ENCODE measurements around the gene SCN9A.

SCN9A gene

GRCh38 chr2:166163775-166164174 lies 212.0 kb downstream of the SCN9A start:
- Histone ChIP-seq H3K27me3 (ENCODE audit: insufficient read depth, low read length) (no peaks in the 10 kb centered on the region), H3K36me3 (ENCODE audit: insufficient read depth, low read length) (no peaks in the 10 kb centered on the region), H2AFZ (ENCODE audit: low read depth, low read length) (no peak overlapping the region), H3K4me3 (ENCODE audit: low read length) (no peak overlapping the region), H3K9me3 (ENCODE audit: low read length) (no peaks in the 10 kb centered on the region), H3K4me1 (ENCODE audit: insufficient read depth, low read length) (peaks cover 5% of the 10 kb centered on the region)

- H3K36me3 ChIP-seq (ENCODE audit: insufficient read depth, low read length): no peaks in the 10 kb centered on the region
- H2AFZ ChIP-seq (ENCODE audit: low read depth, low read length): no peak overlapping the region
- H3K4me3 ChIP-seq (ENCODE audit: low read length): no peak overlapping the region
- H3K9me3 ChIP-seq (ENCODE audit: low read length): no peaks in the 10 kb centered on the region
- no peaks in the 10 kb centered on the region for H3K4me1 ChIP-seq (ENCODE audit: insufficient read depth, low read length)
- no peaks in the 10 kb centered on the region for H3K27me3 ChIP-seq (ENCODE audit: insufficient read depth, low read length)
These were observed 217.2 kb downstream of the SCN9A start for GRCh38 chr2:166158546-166158945.

GRCh38 chr2:166157578-166157977 lies 218.2 kb downstream of the SCN9A start:
- Histone ChIP-seq H2AFZ (ENCODE audit: low read depth, low read length) (no peak overlapping the region), H3K4me3 (ENCODE audit: low read length) (no peak overlapping the region), H3K27me3 (ENCODE audit: insufficient read depth, low read length) (no peaks in the 10 kb centered on the region), H3K9me3 (ENCODE audit: low read length) (no peaks in the 10 kb centered on the region), H3K36me3 (ENCODE audit: insufficient read depth, low read length) (no peaks in the 10 kb centered on the region), H3K4me1 (ENCODE audit: insufficient read depth, low read length) (no peaks in the 10 kb centered on the region)

GRCh38 chr2:166156985-166157490 lies 218.7 kb downstream of the SCN9A start:
- no peak overlapping the region for H3K4me3 ChIP-seq (ENCODE audit: low read length)
- no peaks in the 10 kb centered on the region for H3K4me1 ChIP-seq (ENCODE audit: insufficient read depth, low read length)
- H3K27me3 ChIP-seq (ENCODE audit: insufficient read depth, low read length): no peaks in the 10 kb centered on the region
- H2AFZ ChIP-seq (ENCODE audit: low read depth, low read length): no peak overlapping the region
- no peaks in the 10 kb centered on the region for H3K9me3 ChIP-seq (ENCODE audit: low read length)
- no peaks in the 10 kb centered on the region for H3K36me3 ChIP-seq (ENCODE audit: insufficient read depth, low read length)

- Histone ChIP-seq H2AFZ (ENCODE audit: low read depth, low read length) (no peak overlapping the region), H3K36me3 (ENCODE audit: insufficient read depth, low read length) (no peaks in the 10 kb centered on the region), H3K4me3 (ENCODE audit: low read length) (no peak overlapping the region), H3K27me3 (ENCODE audit: insufficient read depth, low read length) (no peaks in the 10 kb centered on the region), H3K9me3 (ENCODE audit: low read length) (no peaks in the 10 kb centered on the region), H3K4me1 (ENCODE audit: insufficient read depth, low read length) (no peaks in the 10 kb centered on the region)
These were observed 220.2 kb downstream of the SCN9A start for GRCh38 chr2:166155589-166155988.

- no peaks in the 10 kb centered on the region for H3K9me3 ChIP-seq (ENCODE audit: low read length)
- no peaks in the 10 kb centered on the region for H3K27me3 ChIP-seq (ENCODE audit: insufficient read depth, low read length)
- no peaks in the 10 kb centered on the region for H3K4me1 ChIP-seq (ENCODE audit: insufficient read depth, low read length)
- no peak overlapping the region for H3K4me3 ChIP-seq (ENCODE audit: low read length)
- H2AFZ ChIP-seq (ENCODE audit: low read depth, low read length): no peak overlapping the region
- no peaks in the 10 kb centered on the region for H3K36me3 ChIP-seq (ENCODE audit: insufficient read depth, low read length)
These were observed 220.9 kb downstream of the SCN9A start for GRCh38 chr2:166154685-166155338.

GRCh38 chr2:166152064-166152463 lies 223.7 kb downstream of the SCN9A start:
- Histone ChIP-seq H3K9me3 (ENCODE audit: low read length) (no peaks in the 10 kb centered on the region), H3K36me3 (ENCODE audit: insufficient read depth, low read length) (no peaks in the 10 kb centered on the region), H3K4me3 (ENCODE audit: low read length) (no peak overlapping the region), H2AFZ (ENCODE audit: low read depth, low read length) (no peak overlapping the region), H3K27me3 (ENCODE audit: insufficient read depth, low read length) (no peaks in the 10 kb centered on the region), H3K4me1 (ENCODE audit: insufficient read depth, low read length) (no peaks in the 10 kb centered on the region)

DNA sequence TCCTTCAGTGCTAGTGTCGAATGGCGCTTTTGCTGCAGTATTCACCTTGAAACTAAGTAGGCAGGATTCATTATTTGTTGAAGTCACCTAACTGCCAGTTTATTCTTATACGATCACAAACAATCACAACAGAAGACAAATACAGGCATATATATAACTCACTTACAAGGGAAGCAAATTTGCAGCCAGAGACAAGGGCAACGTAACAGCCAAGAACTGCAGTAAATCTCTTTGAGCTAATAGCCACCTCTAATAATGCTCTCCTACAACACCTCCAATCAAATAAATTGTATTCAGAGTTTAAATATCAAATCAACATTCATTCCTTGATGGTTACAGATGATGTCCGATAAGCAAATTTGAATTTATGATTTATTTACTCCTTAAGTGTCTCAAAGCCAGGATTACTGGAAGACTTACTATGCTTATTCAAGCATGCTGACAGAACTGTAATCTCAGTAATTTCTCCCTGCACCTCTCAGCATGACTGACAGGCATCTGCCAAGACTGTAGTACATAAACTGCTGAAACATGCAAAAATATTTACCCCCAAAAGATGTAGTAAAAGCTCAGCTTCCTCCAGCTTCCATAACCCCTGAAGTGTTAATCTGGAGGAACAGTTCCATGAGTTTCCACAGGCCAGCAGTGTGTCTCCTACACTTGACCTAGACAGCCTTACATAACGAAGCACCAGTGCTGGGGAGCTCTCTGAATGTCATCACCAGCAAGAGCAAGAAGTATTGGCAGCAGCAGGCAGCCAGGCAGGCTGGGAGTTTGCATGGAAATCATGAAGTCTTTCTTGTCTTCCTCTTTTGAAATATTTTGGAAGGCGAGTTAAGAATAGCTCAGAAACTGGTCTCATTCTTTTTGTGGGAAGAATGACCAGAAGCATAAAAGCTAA lies 227.0 kb downstream of the SCN9A start:
- Histone ChIP-seq H3K36me3 (ENCODE audit: insufficient read depth, low read length) (no peaks in the 10 kb centered on the region), H2AFZ (ENCODE audit: low read depth, low read length) (no peak overlapping the region), H3K27me3 (ENCODE audit: insufficient read depth, low read length) (no peaks in the 10 kb centered on the region), H3K4me3 (ENCODE audit: low read length) (no peak overlapping the region), H3K9me3 (ENCODE audit: low read length) (no peaks in the 10 kb centered on the region), H3K4me1 (ENCODE audit: insufficient read depth, low read length) (no peaks in the 10 kb centered on the region)

GRCh38 chr2:166147883-166148282 lies 227.9 kb downstream of the SCN9A start:
- H3K9me3 ChIP-seq (ENCODE audit: low read length): no peaks in the 10 kb centered on the region
- H3K4me3 ChIP-seq (ENCODE audit: low read length): no peak overlapping the region
- H3K36me3 ChIP-seq (ENCODE audit: insufficient read depth, low read length): no peaks in the 10 kb centered on the region
- H2AFZ ChIP-seq (ENCODE audit: low read depth, low read length): no peak overlapping the region
- no peaks in the 10 kb centered on the region for H3K4me1 ChIP-seq (ENCODE audit: insufficient read depth, low read length)
- no peaks in the 10 kb centered on the region for H3K27me3 ChIP-seq (ENCODE audit: insufficient read depth, low read length)
